HG02798 (cell line): ENCODE data around the gene OLFML2B.

ENCODE experiments used
- ATAC-seq: cut with Tn5 transposase; IDR thresholded peaks from one replicate; pipeline ENCODE4 v1.9.1; 2021; ENCODE audit warnings: mild to moderate bottlenecking; ENCODE audit not compliant: unreplicated experiment, poor library complexity

OLFML2B gene

DNA sequence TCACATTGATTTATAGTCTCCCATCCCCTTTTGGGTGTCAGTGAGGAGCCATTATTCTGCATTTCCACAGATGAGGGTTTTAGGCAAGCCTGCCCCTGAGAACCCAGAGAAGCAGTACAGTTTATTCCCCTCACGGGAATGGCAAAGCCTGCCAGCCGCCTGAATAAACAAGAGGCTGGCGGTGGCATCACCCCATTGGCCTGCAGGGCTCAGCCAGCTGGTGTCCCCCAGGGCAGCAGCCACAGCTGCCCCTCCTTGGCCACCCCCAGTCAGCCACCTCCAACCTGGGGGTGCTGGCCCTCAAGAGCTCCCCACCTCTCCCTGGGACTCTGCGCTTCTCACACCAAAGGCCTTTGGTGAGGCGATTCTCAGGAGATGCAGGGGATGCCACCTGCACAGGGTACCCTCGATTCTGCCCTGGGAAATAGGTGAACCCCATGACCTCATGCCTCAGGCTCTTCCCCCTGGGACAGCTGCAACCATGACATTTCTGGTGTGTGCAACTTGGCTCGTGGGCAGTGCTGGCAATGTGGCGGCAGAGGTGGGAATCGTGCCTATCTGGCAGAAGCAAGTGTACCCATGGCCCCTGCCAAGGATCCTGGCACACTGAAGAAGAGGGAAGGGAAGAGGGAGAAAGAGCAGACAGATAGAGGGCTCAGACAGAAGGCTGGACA lies 14.0 kb downstream of the OLFML2B start:
- ATAC-seq = no peak

DNA sequence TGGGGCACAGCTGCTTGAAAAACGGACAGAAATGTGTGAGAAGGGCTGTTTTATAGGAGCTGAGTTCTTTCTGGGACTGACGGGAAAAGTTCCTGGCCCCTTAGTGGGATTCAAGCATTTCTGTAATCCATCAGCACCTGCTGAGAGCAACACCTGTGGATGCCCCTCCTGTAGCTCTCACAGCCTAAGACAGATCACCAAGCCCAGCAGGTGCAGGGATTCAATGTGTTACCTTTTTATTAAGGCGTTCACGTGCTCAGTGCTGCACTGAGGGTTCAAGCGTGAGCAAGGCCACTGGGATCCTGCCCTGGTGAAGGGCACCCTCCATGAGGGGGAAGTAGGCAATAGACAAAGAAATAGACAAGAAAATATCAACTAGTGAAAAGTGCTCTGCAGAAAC lies 14.9 kb downstream of the OLFML2B start:
- ATAC-seq = no peak

DNA sequence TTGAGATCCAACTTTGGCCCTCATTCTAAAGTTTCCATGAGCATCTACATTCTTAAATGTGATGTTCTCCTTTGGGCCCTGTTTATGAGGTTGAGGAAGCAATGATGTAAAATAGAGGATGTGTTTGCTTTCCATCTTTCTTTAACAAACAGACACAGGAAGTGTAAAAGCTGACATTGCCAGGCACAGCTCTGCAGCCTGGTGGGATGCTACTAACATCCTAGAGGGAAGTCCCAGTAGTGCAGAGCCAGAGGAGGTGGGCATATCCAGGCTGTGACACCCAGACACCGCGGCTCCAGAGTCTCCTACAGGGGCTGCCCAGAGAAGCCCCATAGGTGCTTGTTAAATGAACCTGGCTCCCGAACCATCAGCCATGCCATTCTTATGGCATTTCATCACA lies 16.2 kb downstream of the OLFML2B start:
- no peak for ATAC-seq

DNA sequence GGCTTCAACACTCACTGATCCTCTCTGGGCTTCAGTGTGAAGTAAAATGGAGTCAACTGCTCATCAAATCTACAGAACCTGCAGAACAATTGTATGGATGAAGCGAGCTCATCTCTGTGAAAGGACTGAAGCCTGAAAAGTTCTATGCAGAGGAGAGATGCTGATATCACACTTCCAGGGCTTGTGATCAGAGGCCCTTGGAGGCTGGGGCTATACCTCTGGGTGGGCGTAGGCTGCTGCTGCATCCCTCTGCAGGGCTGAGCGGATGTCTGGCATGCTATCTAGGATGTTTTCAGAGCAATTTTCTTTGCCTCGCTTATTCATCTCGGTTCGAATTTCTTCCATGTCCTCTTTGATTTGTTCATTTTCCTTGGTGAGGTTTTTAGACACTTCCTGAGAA lies 17.6 kb downstream of the OLFML2B start:
- ATAC-seq = no peak

- ATAC-seq = no peak
Observed at GRCh38 chr1:162004441-162004950, 19.2 kb downstream of the OLFML2B start.

- no peak for ATAC-seq
Observed at GRCh38 chr1:162003830-162004215, 19.8 kb downstream of the OLFML2B start.

DNA sequence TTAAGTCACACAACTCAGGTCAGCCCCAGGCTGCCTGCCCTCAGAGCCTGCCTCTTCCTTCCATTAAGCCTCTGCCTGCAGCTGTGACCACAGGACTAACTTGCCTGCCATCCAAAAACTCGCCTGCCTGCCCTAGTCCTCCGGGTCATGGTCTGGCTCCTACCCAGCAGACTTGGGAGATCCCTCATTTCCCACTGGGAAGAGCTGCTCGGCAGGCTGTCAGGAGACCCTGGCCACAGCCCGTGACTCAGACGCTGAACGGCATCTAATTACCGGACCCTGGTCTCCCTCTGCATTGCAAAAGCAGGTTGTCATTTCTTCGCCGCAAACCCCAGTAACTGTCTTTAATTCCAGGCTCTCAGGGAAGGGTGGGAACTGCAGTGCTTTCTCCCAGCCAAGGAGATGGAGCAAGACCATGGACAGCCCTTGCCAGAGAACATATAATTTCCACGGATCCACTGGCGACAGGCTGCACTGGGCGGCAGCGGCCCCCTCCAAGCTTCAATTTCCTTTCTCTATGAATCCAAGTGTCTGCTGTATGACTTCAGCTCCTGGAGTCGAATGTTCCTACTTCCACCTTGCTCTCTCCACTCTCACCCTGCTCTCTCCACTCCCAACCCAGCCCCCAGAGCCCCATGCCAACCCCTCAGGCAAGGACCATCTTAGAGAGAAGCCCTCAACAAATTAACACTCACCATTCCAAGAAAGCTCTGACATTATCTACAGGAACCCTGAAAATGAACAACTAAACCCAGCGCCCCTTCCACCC lies 20.4 kb downstream of the OLFML2B start:
- ATAC-seq = no peak

DNA sequence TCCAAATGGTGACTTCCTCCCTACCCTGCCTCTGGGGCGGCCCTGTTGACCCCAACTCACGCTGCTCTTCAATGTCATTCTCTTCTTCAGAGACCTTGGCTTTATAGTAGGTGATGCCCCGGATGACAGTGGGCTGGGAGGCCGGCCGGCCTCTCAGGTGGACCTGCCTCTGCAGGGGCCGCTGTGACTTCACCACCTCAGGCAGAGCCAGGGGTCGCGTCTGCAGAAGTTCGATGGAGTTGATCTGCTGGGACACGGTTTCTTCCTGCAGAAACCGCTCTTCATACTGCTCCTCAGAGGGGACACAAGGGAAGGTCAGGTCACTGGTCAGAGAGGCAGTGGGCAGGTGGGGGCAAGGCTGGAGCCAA lies 23.6 kb downstream of the OLFML2B start:
- ATAC-seq = no peak

DNA sequence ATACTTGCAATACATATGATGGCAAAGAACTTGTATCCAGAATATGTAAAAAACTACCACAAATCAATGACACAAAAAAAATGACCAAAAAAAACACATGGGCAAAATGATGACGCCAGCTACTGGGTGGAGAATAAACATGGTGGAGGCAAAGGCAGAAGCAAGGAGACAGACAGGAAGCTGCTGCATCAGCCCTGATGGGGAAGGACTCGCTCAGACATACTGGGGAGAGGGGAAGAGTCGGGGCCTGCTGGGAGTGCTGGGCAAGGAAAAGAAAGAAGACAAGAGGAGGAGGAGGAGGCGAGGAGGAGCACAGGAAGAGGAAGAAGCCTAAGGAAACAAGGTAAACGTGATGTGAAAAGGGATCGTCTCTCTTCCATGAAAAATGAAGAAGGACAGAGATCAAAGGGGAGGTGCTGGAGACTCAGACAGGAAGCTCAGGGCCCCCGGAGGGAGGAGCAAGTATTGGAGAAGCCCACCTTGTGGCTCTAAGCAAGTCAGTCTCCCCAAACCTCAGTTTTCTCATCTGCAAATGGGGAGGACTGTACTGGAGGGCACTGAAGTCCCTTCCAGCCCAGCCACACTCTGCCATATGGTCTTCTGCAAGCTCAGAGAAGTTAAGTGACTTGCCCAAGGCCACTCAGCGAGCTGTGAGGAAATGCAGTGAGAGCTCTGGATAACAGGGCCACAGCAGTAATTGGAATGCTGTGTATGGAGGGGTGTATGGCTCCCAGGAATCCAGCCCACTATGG lies 24.2 kb downstream of the OLFML2B start:
- ATAC-seq = no peak

DNA sequence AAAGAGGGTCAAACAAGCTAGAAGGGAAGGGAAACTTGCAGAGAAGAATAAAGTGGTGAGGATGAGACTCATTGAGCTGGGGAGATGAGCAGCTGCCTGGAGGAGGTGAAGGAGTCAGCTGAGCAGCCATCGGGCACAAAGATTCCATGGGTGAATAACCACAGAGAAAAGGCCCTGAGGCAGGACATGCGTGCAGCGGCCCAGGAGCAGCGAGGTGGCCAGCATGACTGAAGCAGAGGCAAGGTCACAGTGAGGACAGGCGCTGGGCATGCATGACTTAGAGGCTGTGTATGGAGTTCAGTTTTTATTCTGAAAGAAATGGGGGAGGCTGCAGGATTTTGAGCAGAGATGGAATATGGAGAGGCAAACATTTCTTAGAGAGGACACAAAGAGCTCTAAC lies 24.9 kb downstream of the OLFML2B start:
- no peak for ATAC-seq

- ATAC-seq = no peak
Observed at GRCh38 chr1:161997152-161997551, 26.5 kb downstream of the OLFML2B start.

DNA sequence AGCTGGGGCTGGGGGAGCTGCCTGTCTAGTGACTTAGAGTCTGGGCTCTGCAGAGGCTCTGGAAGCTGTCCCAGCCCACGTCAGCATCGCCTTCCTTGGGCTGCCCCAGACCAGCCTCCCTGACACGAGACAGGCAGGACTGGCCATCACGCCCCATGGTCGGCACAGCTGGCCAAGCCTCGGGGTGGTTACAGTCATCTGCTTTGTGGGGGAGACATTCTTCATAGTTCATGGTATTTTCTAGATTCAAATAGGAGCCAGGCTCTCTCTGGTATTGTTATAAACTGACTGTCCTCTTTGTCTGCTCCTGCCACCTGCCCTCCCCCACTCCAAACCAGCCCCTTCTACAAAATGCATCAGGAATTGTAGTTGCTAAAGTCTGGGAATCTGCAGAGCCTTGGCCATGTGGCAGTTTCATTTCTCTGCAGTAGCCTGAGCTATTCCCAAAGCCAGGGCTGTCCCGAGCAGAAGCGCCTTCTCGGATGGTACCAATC lies 29.4 kb downstream of the OLFML2B start:
- no peak for ATAC-seq

DNA sequence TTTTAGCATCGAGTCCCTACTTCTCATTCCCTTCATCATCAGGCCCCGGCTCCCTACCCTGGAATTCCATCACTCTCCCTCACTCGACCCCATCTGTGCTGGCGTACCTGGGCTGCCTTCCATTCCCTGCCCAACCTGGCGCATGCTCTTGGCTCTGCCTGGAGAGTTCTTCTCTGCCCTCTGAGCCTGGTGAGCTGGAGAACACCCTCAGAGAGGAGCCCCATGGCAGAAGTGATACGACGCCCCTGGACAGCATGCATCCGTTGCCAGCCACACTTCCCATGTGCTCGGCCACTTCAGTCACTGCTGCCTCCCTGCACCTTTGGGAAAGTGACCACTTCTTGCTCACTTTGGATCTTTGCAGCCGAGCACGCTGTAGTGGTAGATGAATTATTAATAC lies 30.1 kb downstream of the OLFML2B start:
- ATAC-seq = no peak

GRCh38 chr1:161989786-161990185 lies 33.9 kb downstream of the OLFML2B start:
- ATAC-seq = no peak

GRCh38 chr1:161989108-161989507 lies 34.6 kb downstream of the OLFML2B start:
- ATAC-seq = no peak

GRCh38 chr1:161988413-161988812 lies 35.3 kb downstream of the OLFML2B start:
- no peak for ATAC-seq

- no peak for ATAC-seq
Observed at GRCh38 chr1:161987872-161988271, 35.8 kb downstream of the OLFML2B start.

- no peak for ATAC-seq
Observed at GRCh38 chr1:161987303-161987702, 36.4 kb downstream of the OLFML2B start.

- no peak for ATAC-seq
Observed at GRCh38 chr1:161986328-161986727, 37.3 kb downstream of the OLFML2B start.

DNA sequence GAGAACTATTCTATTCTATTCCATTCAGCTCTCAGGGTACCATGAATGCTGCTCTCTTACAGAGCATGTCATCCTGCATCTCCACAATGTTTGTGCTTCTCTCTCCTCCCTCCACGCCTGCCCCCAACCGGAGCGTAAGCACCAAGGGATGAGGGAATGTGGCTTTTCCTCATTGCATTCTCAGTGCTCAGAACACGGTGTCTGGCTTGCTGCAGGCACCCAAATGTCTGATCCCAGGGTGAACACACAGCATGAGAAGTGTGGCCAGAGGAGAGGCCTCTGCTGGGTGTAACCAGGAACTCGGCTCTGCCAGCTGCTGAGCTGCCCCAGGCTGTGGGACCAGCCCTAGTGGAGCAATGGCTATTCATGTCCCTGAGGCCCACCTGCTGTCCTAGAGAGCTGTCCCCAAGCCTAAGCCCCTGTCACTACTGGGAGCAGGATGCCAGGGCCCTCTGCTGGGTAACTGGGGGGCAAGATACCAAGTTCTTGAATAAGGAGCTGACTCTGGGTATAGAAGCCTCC lies 38.3 kb downstream of the OLFML2B start:
- no peak for ATAC-seq

- no peak for ATAC-seq
Observed at GRCh38 chr1:161983725-161984124, 39.9 kb downstream of the OLFML2B start.
